Activated naive CD8-positive, alpha-beta T cell treated with anti-CD3 and anti-CD28 coated beads, Interleukin-2, amount 50 U/mL, for 24 hours (primary cell): ENCODE measurements around the gene CD164L2.

ENCODE experiments used
- ATAC-seq: fragments of 150-1000 bp; cut with Tn5 transposase; one replicate; pipeline ENCODE4 v1.10.0; 2021
- DNase-seq: peaks from one replicate; pipeline ENCODE4 v3.0.0; 2021
- H3K27ac Mint-ChIP-seq: one replicate; pipeline ENCODE4 v1.8.0; 2021; ENCODE audit warnings: mild to moderate bottlenecking, mixed read lengths
- H3K27me3 Mint-ChIP-seq: one replicate; pipeline ENCODE4 v1.8.0; 2021; ENCODE audit warnings: mixed read lengths
- H3K36me3 Mint-ChIP-seq: one replicate; pipeline ENCODE4 v1.8.0; 2021; ENCODE audit warnings: low read depth, mixed read lengths
- H3K4me1 Mint-ChIP-seq: one replicate; pipeline ENCODE4 v1.8.0; 2021; ENCODE audit warnings: mixed read lengths
- H3K4me3 Mint-ChIP-seq: one replicate; pipeline ENCODE4 v1.8.0; 2021; ENCODE audit warnings: mild to moderate bottlenecking, moderate library complexity, mixed read lengths
- H3K9me3 Mint-ChIP-seq: one replicate; pipeline ENCODE4 v1.8.0; 2021; ENCODE audit warnings: mixed read lengths

Gene CD164L2

GRCh38 chr1:27381969-27382762 is 967 bp downstream of the CD164L2 start:
- Mint-ChIP-seq H3K27ac (no peak overlapping the region), H3K9me3 (no peaks in the 10 kb centered on the region)
- no peak for ATAC-seq

GRCh38 chr1:27380766-27381733 is 2.1 kb downstream of the CD164L2 start:
- Mint-ChIP-seq H3K4me3 (no peak overlapping the region), H3K36me3 (no peaks in the 10 kb centered on the region), H3K9me3 (no peaks in the 10 kb centered on the region), H3K27me3 (no peaks in the 10 kb centered on the region), H3K4me1 (peaks cover 2% of the 10 kb centered on the region), H3K27ac (no peak overlapping the region)
- DNase-seq, result no peak
- ATAC-seq, result peak; percentile 11

More at GRCh38 chr1:27381969-27382762, 967 bp downstream of the CD164L2 start:
- no peak for DNase-seq
- Mint-ChIP-seq H3K4me1 (peaks cover 2% of the 10 kb centered on the region), H3K27me3 (no peaks in the 10 kb centered on the region), H3K36me3 (no peaks in the 10 kb centered on the region), H3K4me3 (no peak overlapping the region)

- Mint-ChIP-seq H3K9me3 (no peaks in the 10 kb centered on the region), H3K4me1 (peaks cover 2% of the 10 kb centered on the region), H3K36me3 (no peaks in the 10 kb centered on the region)
Measured at GRCh38 chr1:27380224-27380623, 2.9 kb downstream of the CD164L2 start.

GRCh38 chr1:27379564-27380122 is 3.5 kb downstream of the CD164L2 start:
- Mint-ChIP-seq H3K36me3 (no peaks in the 10 kb centered on the region), H3K4me1 (peaks cover 2% of the 10 kb centered on the region), H3K4me3 (no peak overlapping the region), H3K9me3 (no peaks in the 10 kb centered on the region), H3K27me3 (no peaks in the 10 kb centered on the region), H3K27ac (no peak overlapping the region)
- DNase-seq, result no peak
- ATAC-seq, result no peak

More at GRCh38 chr1:27380224-27380623, 2.9 kb downstream of the CD164L2 start:
- no peak overlapping the region for H3K4me3 Mint-ChIP-seq
- ATAC-seq, result no peak
- no peaks in the 10 kb centered on the region for H3K27me3 Mint-ChIP-seq
- no peak for DNase-seq
- no peak overlapping the region for H3K27ac Mint-ChIP-seq

GRCh38 chr1:27377760-27378495 is 5.2 kb downstream of the CD164L2 start:
- no peaks in the 10 kb centered on the region for H3K9me3 Mint-ChIP-seq
- H3K27ac Mint-ChIP-seq, result no peak overlapping the region
- H3K36me3 Mint-ChIP-seq, result no peaks in the 10 kb centered on the region
- H3K27me3 Mint-ChIP-seq, result no peaks in the 10 kb centered on the region
- DNase-seq, result no peak
- no peak overlapping the region for H3K4me3 Mint-ChIP-seq
- ATAC-seq, result no peak
- H3K4me1 Mint-ChIP-seq, result peaks cover 2% of the 10 kb centered on the region

GRCh38 chr1:27374362-27375086 is 8.6 kb downstream of the CD164L2 start, which contains the start of gene FCN3:
Gene FCN3 (minus strand): TSS chr1:27374824. CDS start chr1:27374818, 6 bp downstream.
- no peak within 1 kb of the TSS for H3K4me3 Mint-ChIP-seq
- peaks cover 6% of the 10 kb centered on the region for H3K4me1 Mint-ChIP-seq
- H3K36me3 Mint-ChIP-seq, result no peaks in the 10 kb centered on the region
- H3K27me3 Mint-ChIP-seq, result no peaks in the 10 kb centered on the region
- H3K9me3 Mint-ChIP-seq, result no peaks in the 10 kb centered on the region
- ATAC-seq (no peak), DNase-seq (no peak)
- no peak within 1 kb of the TSS for H3K27ac Mint-ChIP-seq

GRCh38 chr1:27372808-27373690 is 10.1 kb downstream of the CD164L2 start:
- Mint-ChIP-seq H3K4me1 (peaks cover 11% of the 10 kb centered on the region), H3K27me3 (no peaks in the 10 kb centered on the region), H3K27ac (no peak overlapping the region), H3K36me3 (no peaks in the 10 kb centered on the region), H3K9me3 (no peaks in the 10 kb centered on the region), H3K4me3 (no peak overlapping the region)
- no peak for ATAC-seq
- DNase-seq, result no peak

GRCh38 chr1:27372022-27372807 is 10.9 kb downstream of the CD164L2 start:
- no peaks in the 10 kb centered on the region for H3K27me3 Mint-ChIP-seq
- no peaks in the 10 kb centered on the region for H3K9me3 Mint-ChIP-seq
- no peak overlapping the region for H3K27ac Mint-ChIP-seq
- H3K4me3 Mint-ChIP-seq, result no peak overlapping the region
- H3K4me1 Mint-ChIP-seq, result peaks cover 11% of the 10 kb centered on the region
- ATAC-seq, result no peak
- DNase-seq, result no peak
- no peaks in the 10 kb centered on the region for H3K36me3 Mint-ChIP-seq

- Mint-ChIP-seq H3K4me1 (peaks cover 31% of the 10 kb centered on the region), H3K27me3 (no peaks in the 10 kb centered on the region), H3K27ac (no peak overlapping the region), H3K9me3 (no peaks in the 10 kb centered on the region), H3K36me3 (no peaks in the 10 kb centered on the region), H3K4me3 (no peak overlapping the region)
- DNase-seq (no peak), ATAC-seq (no peak)
Measured at GRCh38 chr1:27368869-27369582, 14.1 kb downstream of the CD164L2 start.

- H3K4me3 Mint-ChIP-seq, result peak overlapping the region; percentile 54
- H3K27ac Mint-ChIP-seq, result no peak overlapping the region
- no peaks in the 10 kb centered on the region for H3K27me3 Mint-ChIP-seq
- DNase-seq (no peak), ATAC-seq (no peak)
- no peaks in the 10 kb centered on the region for H3K36me3 Mint-ChIP-seq
- H3K4me1 Mint-ChIP-seq, result peaks cover 31% of the 10 kb centered on the region
- no peaks in the 10 kb centered on the region for H3K9me3 Mint-ChIP-seq
Measured at GRCh38 chr1:27367160-27367650, 15.9 kb downstream of the CD164L2 start.

- Mint-ChIP-seq H3K9me3 (no peaks in the 10 kb centered on the region), H3K27me3 (no peaks in the 10 kb centered on the region), H3K4me3 (peak within 1 kb of the TSS; percentile 81), H3K36me3 (no peaks in the 10 kb centered on the region), H3K27ac (peak within 1 kb of the TSS; percentile 55), H3K4me1 (peaks cover 29% of the 10 kb centered on the region)
- peak; percentile 52 for DNase-seq
- ATAC-seq, result peak; percentile 27
Measured at GRCh38 chr1:27366411-27367159, 16.5 kb downstream of the CD164L2 start, which contains the start of gene MAP3K6. Gene MAP3K6 (minus strand): TSS chr1:27366961. CDS start chr1:27366597, 364 bp downstream.
